Measurements from ENCODE around the gene LRRC15. TPM values are rescaled to one million over a fixed set of nuclear protein-coding genes. Genes with fewer than 3 reads are reported as not detected.

LRRC15 gene
- total RNA-seq, 1 experiment from 2014 or later, result 0.36 TPM

GRCh38 chr3:194320744-194321243 lies 48.7 kb downstream of the LRRC15 start:
- no TSS peak for BruUV-seq (replicated peaks)
- H3K4me2 ChIP-seq (ENCODE audit: low read length), result peak overlapping the region; percentile 96

DNA sequence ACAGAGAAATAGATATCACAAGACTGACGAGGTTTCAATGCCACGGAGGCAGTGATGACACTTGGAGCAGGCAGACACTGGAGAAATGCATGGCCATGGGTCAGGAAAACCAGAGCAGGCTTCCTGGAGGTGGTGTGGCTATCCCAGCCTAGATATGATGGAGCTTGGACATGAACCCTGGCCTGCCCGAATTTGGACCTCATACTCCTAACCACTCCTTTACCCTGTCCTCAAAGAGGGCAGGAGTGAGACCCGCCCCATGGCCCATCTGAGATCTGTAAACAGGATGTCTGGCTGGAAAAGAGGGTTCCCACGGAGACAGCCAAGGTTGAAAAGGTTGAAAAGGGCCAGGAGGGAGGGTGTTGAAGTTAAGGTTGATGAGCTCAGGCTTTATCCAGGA lies 49.4 kb downstream of the LRRC15 start:
- TF ChIP-seq EZH2 (IDR thresholded peaks at IDR 0.05; ENCODE audit: low read length, unreplicated experiment) (no peak), EZH2phosphoT487 (IDR thresholded peaks at IDR 0.05; ENCODE audit: borderline replicate concordance, low read length) (no peak), CTCF (conservative IDR thresholded peaks at IDR 0.05; ENCODE audit: low read depth, low read length) (no peak)
- H3K27ac ChIP-seq (ENCODE audit: low read length), result no peak overlapping the region
- no TSS peak for BruUV-seq (replicated peaks)
- no peaks in the 10 kb centered on the region for H3K27me3 ChIP-seq (ENCODE audit: low read length)
- H3F3A ChIP-seq (ENCODE audit: low read length, unreplicated experiment), result peaks cover 4% of the 10 kb centered on the region
- ATAC-seq (no peak), DNase-seq (no peak)
- H2AFZ ChIP-seq (ENCODE audit: low read length), result no peak overlapping the region
- peaks cover 9% of the 10 kb centered on the region for H4K20me1 ChIP-seq (ENCODE audit: low read length)
- intact Hi-C loops (cut with micrococcal nuclease), result loop anchor here (5.0 kb wide), 2 partner anchors 348 to 448 kb away; no protein-coding TSS in a partner anchor
- peak overlapping the region; percentile 96 for H3K4me2 ChIP-seq (ENCODE audit: low read length)
- H3K4me1 ChIP-seq (ENCODE audit: insufficient read depth, low read length), result peaks cover 52% of the 10 kb centered on the region
- H3K36me3 ChIP-seq (ENCODE audit: low read depth, low read length), result peaks cover 26% of the 10 kb centered on the region
- ChIA-PET CTCF (no interaction called here), POLR2A (ENCODE audit: unreplicated experiment) (interaction anchor here (0.5 kb wide), 1 partner anchor 179 kb away, joined by 11 read pairs; no protein-coding TSS in a partner anchor)
- no peaks in the 10 kb centered on the region for H3K9me2 ChIP-seq (replicated peaks; ENCODE audit: low read length)
- peaks cover 52% of the 10 kb centered on the region for H3K79me2 ChIP-seq (ENCODE audit: low read length)
- no peaks in the 10 kb centered on the region for H3K9me3 ChIP-seq (ENCODE audit: low read length)
- H3K9ac ChIP-seq (ENCODE audit: low read length), result no peak overlapping the region
- H3K4me3 ChIP-seq (ENCODE audit: low read length), result no peak overlapping the region; the same call in 1 of the 2 replicates

More at GRCh38 chr3:194320744-194321243, 48.7 kb downstream of the LRRC15 start:
- H3K4me3 ChIP-seq (ENCODE audit: low read length), result peak overlapping the region; percentile 91
- ChIA-PET POLR2A (ENCODE audit: unreplicated experiment) (interaction anchor here (0.5 to 0.6 kb wide), 2 partner anchors 179 to 190 kb away, joined by 11 to 27 read pairs; no protein-coding TSS in a partner anchor), CTCF (no interaction called here)
- H3K27me3 ChIP-seq (ENCODE audit: low read length), result no peaks in the 10 kb centered on the region
- no peak overlapping the region for H2AFZ ChIP-seq (ENCODE audit: low read length)
- peaks cover 4% of the 10 kb centered on the region for H3F3A ChIP-seq (ENCODE audit: low read length, unreplicated experiment)
- H3K9ac ChIP-seq (ENCODE audit: low read length), result peak overlapping the region; percentile 100; the same call in 1 of the 2 replicates
- peaks cover 52% of the 10 kb centered on the region for H3K79me2 ChIP-seq (ENCODE audit: low read length)
- H3K9me3 ChIP-seq (ENCODE audit: low read length), result no peaks in the 10 kb centered on the region
- DNase-seq (no peak), ATAC-seq (no peak)
- H3K4me1 ChIP-seq (ENCODE audit: insufficient read depth, low read length), result peaks cover 49% of the 10 kb centered on the region
- intact Hi-C loops (cut with micrococcal nuclease), result loop anchor here (5.0 kb wide), 2 partner anchors 348 to 448 kb away; no protein-coding TSS in a partner anchor
- H3K9me2 ChIP-seq (replicated peaks; ENCODE audit: low read length), result no peaks in the 10 kb centered on the region
- H4K20me1 ChIP-seq (ENCODE audit: low read length), result peaks cover 9% of the 10 kb centered on the region
- peaks cover 26% of the 10 kb centered on the region for H3K36me3 ChIP-seq (ENCODE audit: low read depth, low read length)
- TF ChIP-seq CTCF (conservative IDR thresholded peaks at IDR 0.05; ENCODE audit: low read depth, low read length) (no peak), EZH2 (IDR thresholded peaks at IDR 0.05; ENCODE audit: low read length, unreplicated experiment) (no peak)
- peak overlapping the region; percentile 100; the same call in 1 of the 2 replicates for H3K27ac ChIP-seq (ENCODE audit: low read length)

- no peaks in the 10 kb centered on the region for H3K9me3 ChIP-seq (ENCODE audit: low read length)
- TF ChIP-seq CTCF (conservative IDR thresholded peaks at IDR 0.05; ENCODE audit: low read depth, low read length) (no peak), EZH2 (IDR thresholded peaks at IDR 0.05; ENCODE audit: low read length, unreplicated experiment) (no peak), EZH2phosphoT487 (IDR thresholded peaks at IDR 0.05; ENCODE audit: borderline replicate concordance, low read length) (no peak)
- peaks cover 9% of the 10 kb centered on the region for H4K20me1 ChIP-seq (ENCODE audit: low read length)
- H3K4me3 ChIP-seq (ENCODE audit: low read length), result no peak overlapping the region
- CTCF ChIA-PET, result no interaction called here
- H3K4me1 ChIP-seq (ENCODE audit: insufficient read depth, low read length), result peaks cover 47% of the 10 kb centered on the region
- H3K9me2 ChIP-seq (replicated peaks; ENCODE audit: low read length), result no peaks in the 10 kb centered on the region
- peaks cover 26% of the 10 kb centered on the region for H3K36me3 ChIP-seq (ENCODE audit: low read depth, low read length)
- H3K27me3 ChIP-seq (ENCODE audit: low read length), result no peaks in the 10 kb centered on the region
- no peak overlapping the region for H3K9ac ChIP-seq (ENCODE audit: low read length)
- peaks cover 4% of the 10 kb centered on the region for H3F3A ChIP-seq (ENCODE audit: low read length, unreplicated experiment)
- ATAC-seq, result no peak
- DNase-seq, result peak; percentile 25
- no peak overlapping the region for H2AFZ ChIP-seq (ENCODE audit: low read length)
- intact Hi-C loops (cut with micrococcal nuclease), result loop anchor here (5.0 to 10.0 kb wide), 2 partner anchors 244 to 656 kb away; no protein-coding TSS in a partner anchor
- H3K27ac ChIP-seq (ENCODE audit: low read length), result no peak overlapping the region
- POLR2A ChIA-PET (ENCODE audit: unreplicated experiment), result no interaction called here
- peaks cover 52% of the 10 kb centered on the region for H3K79me2 ChIP-seq (ENCODE audit: low read length)
- H3K4me2 ChIP-seq (ENCODE audit: low read length), result no peak overlapping the region
- no TSS peak for BruUV-seq (replicated peaks)
Observed at GRCh38 chr3:194318511-194319161, 50.9 kb downstream of the LRRC15 start.

Measured in PC-3 (cell line).